Right lung (tissue), 5 donors: ENCODE results near the gene SMPD4. TPM values are rescaled to one million over a fixed set of nuclear protein-coding genes. Genes with fewer than 3 reads are reported as not detected.
"Not testable (repeated sequence)": the region's sequence is repeated elsewhere in the genome, so short reads cannot be mapped to it uniquely, and the experiment has no call there.

Experiments used
- DNase-seq, 2 donors: peaks; one replicate each; pipeline ENCODE4 v3.0.0-alpha.2; 2013
- polyA plus RNA-seq, 5 donors: library from polyadenylated mRNA; unstranded; fragments of 120-200 nt; gene quantifications; one replicate each; pipeline versions ENCODE4 v1.2.1 to v1.2.3, GENCODE V29; 2013; ENCODE audit warnings: inconsistent platforms in 1 of 5, low replicate concordance in 1 of 5; ENCODE audit not compliant: insufficient read length in 5 of 5, insufficient read depth in 1 of 5

Gene SMPD4
- polyA plus RNA-seq, 5 donors = 59.3 to 76.0 (median 64.7) TPM

DNA sequence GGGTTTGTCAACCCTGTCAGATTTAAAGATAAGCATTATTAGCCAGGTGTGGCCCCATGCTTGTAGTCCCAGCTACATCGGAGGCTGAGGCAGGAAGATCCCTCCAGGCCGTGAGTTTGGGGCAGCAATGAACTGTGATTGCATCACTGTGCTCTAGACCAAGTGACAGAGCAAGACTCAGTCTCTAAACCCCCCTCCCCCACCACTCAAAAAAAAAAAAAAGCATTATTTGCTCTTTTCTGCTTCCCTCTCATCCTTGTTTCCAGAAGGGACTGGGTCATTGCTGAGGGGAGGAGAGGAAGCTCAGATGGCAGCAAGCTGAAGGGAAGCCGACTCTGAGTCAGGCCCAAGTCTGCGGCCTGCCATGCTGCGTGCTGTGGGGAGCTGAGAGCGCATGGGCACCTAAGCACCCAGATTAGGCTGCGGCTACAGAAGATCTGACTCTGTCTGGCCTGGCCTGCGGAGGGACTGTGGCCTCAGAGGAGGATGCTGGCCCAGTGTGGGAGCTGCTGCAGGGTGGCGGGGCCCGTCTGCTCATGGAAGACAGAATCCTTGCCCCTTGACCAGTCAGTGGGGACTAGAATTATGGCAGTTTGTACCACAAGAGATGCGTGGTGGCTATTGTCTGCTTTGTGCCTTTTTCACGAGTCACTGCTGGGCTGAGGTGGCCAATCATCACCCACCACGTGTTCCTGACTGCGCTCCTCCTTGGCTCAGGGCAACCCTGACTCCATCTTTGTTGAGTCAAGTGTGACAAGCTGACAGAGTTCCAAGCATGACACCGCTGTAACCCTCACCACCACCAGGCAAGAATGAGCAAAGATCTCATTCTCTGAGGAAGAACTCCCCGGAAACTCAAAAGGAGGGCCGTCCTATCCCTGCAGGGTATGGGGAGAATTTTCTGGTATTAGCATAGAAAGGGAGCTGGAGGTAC, 6.7 kb upstream of the SMPD4 start:
- DNase-seq = not testable (repeated sequence)

DNA sequence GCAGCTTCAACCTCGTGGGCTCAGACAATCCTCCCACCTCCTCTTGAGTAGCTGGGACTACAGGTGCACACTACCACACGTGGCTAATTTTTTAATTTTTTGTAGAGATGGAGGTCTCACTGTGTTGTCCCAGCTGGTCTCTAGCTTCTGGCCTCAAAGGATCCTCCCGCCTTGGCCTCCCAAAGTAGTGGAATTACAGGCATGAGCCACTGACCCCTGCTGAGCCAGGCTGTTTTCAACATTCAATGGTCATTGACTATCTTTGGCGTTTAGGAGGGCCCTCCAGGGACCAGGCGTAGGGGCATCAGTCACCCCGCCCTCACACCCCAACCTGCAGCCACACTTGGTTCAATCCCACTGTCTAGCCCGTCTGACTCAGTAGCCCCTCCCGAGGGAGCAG, 5.9 kb upstream of the SMPD4 start:
- DNase-seq = no peak

GRCh38 chr2:130186391-130186790, 5.0 kb upstream of the SMPD4 start:
- DNase-seq = no peak

DNA sequence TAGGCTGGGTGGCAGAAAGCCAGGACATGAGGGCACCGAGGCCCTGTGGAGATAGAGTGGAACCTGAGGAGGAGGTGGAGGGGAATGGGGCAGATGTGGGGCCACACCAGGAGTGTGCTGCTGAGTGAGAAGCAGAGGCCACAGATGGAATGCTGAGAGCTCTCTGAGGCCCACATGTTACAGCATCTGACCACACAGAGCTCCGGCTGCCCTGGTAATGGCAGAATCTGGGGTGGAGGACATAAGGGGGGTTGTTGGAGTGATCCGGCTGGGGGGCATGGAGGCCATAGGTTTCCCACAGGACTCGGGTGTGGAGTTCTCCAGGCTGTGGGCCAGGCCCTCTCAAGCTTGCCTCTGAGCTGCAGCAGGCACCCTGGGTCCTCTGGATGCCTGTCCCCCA, 4.5 kb upstream of the SMPD4 start:
- DNase-seq = no peak

- no peak for DNase-seq
Observed at GRCh38 chr2:130185436-130185835, 4.0 kb upstream of the SMPD4 start.

DNA sequence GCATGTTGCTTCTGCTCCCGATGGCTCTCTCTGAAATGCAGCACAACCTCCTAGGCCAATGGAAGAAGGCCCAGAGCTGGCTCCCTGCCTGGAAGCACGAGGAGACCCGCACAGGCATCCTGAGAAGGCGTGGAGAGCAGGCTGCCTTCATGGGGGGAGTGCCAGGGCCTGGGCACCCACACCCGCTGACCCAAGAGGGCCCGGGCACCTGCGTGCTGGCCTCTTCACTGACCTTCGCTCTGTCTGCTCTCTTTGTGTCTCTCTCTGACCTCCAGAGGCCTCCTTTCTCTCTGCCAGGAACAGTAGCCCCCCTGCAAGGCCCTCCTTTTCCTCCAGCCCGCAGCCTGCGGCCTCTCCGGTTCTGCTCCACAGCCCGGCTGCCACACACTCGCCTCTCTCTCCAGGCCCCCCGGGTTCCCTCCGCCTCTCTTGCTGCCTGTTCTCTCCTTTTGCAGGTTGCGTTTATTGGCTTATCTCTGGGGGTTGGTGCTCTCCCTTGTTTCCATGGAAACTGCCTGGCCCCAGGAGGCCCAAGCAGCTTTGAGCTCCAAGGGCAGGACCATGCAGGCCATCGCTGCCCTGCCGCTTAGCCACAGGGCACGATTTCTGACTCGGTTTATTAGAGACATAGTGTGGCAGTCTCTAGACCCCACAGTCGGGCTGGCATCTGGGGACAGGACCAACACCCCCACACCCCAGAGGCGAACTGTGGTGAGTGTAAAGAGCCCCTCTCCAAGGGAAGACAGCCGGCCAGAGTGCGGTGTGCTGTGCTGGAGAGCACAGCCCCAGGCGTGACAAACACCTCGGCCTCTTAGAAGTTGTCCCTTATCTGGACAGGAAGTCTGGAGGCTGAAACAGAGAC, 2.3 kb upstream of the SMPD4 start:
- no peak for DNase-seq

DNA sequence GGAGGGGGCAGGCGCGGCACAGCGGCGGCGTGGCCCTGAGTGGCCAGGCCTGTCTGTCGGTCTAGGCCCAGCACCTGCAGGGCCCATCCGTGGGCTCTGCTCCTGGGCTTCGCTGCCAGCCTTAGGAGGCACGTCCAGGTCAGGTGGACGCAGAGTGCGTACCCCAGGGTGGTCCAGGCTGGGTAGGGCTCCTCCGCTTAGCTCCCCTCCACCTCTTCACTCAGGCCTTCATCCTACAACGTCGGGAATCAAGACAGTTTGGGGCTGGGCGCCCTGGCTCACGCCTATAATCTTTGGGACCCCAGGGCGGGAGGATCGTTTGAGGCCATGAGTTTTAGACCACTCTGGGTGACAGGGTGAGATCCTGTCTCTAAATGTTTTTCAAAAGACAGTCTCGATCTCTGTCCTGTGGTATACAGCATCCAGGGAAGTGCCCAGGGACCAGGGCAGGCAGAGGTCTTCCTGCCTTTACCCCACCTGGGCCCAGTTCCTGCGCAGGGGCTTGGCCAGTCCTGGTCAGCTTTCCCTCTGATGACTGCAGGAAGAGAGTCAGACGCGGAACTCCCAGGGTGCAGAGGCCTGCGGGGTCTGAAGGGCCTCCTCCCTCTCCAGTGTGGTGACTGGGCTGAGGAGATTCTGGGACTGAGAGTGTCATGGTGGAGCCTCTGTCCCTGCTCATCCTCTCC, 1.6 kb upstream of the SMPD4 start:
- not testable (repeated sequence) for DNase-seq

DNA sequence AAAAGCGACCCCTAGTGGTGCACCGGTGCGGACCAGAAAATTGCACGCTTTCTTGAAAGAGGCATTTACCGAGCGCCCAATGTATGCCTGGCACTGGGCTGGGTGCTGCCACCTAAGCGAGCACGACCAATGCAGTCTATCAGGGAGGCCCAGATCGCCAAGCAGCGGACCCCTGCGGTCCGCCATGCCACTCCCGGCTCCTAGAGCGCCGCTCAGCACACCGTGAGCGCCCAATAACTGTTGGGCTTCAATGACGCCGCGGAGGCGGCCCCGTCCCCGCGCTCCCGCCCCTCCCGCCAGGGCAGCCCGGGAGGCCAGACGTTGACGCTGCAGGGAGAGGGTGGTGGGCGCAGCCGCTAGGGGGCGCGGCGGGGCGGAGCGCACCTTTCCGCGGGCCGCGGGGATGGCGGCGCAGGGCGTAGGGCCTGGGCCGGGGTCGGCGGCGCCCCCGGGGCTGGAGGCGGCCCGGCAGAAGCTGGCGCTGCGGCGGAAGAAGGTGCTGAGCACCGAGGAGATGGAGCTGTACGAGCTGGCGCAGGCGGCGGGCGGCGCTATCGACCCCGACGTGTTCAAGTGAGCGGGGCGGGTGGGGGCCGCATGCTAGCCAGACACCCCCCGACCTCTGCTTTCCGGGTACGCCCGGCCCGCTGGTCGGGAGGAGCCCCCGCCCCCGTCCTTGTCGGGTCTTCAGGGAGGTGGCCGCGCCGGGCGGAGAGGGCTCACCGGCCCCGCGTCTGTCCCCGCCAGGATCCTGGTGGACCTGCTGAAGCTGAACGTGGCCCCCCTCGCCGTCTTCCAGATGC, 679 bp upstream of the SMPD4 start, which contains the start of gene MZT2B:
Gene MZT2B, plus strand, starts transcription at position 383 of the 803 bp plus-strand sequence. Its CDS starts 21 bp downstream, at position 404.
- peak; percentile 78 to 83 for DNase-seq

DNA sequence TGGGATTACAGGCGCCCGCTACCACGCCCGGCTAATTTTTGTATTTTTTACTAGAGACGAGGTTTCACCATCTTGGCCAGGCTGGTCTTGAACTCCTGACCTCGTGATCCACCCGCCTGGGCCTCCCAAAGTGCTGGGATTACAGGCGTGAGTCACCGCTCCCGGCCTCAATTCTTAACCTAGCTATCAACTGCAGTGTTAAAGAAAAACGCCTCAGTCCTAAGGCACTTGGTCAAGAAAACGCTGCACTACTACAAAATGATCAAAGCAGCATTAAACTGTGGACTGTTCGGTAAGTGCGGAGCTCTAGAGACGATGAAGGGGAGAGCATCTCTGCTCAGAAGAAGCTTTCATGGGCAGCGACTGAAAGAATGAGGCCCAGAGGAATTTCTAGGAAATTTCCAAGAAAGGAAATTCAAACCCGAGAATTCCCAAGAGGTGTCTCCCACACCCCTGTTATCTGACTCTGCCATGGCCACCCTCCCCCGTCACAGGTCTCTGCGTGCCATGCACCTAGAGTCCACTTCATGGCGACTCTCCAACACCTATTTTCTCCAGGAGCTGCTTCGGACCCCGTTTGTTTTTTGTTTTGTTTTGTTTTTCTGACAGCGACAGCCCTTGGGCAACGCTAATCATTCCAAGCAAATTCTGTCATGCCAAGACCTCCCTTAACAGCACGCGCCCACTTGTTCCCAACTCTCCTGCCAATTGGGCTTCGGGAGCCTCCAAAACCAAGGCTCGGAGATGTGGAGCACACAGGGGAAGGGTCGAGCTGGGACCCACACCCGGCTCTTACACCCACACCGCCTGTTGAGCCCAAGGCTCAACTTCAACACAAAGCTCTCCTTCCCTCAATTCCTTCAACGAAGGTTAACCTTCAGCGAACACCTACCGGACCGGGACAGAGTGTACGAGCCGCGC, 738 bp downstream of the SMPD4 start:
- not testable (repeated sequence) for DNase-seq

GRCh38 chr2:130174866-130175265, 6.5 kb downstream of the SMPD4 start:
- DNase-seq = not testable (repeated sequence)

GRCh38 chr2:130169896-130170295, 11.5 kb downstream of the SMPD4 start:
- no peak for DNase-seq

GRCh38 chr2:130169163-130169562, 12.2 kb downstream of the SMPD4 start:
- DNase-seq = not testable (repeated sequence)

GRCh38 chr2:130166611-130167010, 14.8 kb downstream of the SMPD4 start:
- DNase-seq = not testable (repeated sequence)

- DNase-seq = no peak
Observed at GRCh38 chr2:130165293-130166016, 15.9 kb downstream of the SMPD4 start.

DNA sequence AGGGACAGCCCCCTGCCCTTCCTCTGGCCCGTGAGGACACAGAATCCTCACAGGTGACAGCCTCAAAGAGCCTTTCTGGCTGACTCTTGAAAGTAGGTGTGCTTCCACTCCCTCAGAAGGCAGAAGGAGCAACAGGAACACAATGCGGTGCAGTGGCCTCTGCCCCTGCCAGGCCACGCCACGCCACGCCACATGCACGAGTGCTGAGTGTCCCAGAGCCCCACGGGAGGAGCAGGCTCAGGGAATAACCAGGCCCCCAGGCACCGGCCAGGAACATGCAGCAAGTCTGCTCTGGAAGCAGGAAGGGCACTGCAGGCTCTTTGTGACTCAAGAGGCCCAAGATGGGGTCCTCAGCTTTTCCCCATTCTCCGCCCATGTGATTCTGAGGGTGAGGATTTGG, 18.4 kb downstream of the SMPD4 start:
- no peak for DNase-seq

DNA sequence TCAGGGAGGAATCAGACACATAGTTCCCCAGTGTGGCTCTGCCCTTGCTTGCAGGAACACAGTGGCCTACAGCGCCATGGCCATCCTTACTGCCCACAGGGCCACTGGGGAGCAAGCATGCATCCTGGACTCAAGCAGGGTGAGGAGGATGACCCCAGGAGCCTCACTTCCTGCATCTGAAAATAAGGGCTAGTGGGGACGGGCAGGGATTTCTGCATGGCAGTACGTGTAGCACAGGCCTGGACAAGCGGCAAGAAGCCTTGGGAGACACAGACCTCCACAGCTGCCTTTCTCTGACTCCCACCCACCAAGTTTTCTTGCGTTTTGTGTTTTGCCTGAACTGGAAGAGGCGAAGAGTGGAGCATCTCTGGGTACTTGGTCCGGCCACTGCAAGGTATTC, 18.9 kb downstream of the SMPD4 start:
- not testable (repeated sequence) for DNase-seq

DNA sequence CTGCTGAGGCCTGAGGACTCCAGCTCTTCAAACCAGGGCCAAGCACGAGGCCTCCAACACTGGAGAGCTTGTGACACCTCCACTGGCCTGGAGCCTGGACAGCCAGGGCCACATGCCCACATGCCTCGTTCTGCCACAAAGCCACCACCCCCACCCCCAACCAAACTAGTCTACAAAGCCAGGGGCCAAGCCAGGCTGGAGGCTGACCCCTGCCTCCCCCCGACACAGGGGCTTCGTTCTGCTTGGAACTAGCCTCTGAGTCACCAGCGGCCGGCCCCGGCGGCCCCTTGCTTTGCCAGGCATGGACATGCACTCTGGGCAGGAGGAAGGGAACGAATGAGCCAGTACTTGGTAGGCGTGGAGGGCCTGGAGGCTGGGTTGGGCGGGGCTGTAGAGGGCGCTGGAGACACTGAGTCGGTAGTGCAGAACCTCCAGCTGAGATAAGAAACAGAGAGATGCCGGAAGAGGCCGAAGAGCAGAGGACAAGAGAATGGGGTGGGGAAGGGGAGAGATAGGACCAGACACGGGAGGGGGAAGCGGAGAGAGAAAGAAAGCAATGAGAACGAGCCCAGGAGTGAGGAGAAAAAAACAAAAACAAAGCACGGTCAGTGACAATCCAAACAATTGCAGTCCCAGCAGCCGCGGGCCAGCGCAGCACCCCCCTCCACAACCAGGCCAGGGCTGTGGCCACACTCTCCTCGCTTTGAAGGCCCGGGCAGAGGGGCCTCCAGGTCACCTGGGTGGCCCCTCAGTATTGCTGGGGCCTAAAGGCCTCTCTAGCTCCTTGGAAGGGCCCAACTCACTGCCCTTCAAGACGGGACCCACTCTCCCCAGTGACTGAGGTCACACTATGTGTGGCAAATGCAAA, 20.3 kb downstream of the SMPD4 start:
- not testable (repeated sequence) for DNase-seq

DNA sequence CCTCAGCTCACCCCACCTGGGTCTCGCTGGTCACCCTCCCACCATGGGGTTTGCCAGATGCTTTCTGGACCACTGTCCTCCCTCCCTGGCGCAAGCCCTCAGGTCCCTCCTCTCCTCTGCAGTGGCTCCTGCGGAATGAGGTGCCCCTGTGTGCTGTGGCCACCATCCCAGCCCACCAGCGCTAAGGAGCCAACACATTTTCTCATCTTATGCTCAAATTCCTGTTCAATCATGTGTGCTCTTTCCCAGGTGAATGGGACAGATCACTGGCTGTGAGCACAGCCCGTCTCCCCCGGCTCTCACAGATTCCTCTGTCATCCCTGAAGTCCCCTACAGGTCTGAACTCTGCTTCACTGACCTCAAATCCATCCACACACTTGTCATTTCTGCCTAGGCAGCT, 21.3 kb downstream of the SMPD4 start:
- DNase-seq = no peak
